RWPE1 (cell line): ENCODE data around the gene PRKAG3.

ENCODE experiments used
- CTCF ChIA-PET: fragments of 350-600 bp; sonication (Branson Sonifier 250); formaldehyde crosslinking; extraction: SDS; loops from one replicate; lab custom pipeline; 2021; lab: Yijun Ruan, JAX
- POLR2A ChIA-PET: fragments of 400-600 bp; formaldehyde crosslinking; extraction: SDS; loops from one replicate; lab custom pipeline; 2020; ENCODE audit warnings: antibody characterized with exemption; ENCODE audit not compliant: low non-redundant PET; lab: Yijun Ruan, JAX
- DNase-seq: peaks from one replicate; pipeline ENCODE4 v3.0.0; 2012; ENCODE audit warnings: low spot score
- H3K27ac ChIP-seq: fragments of 450-650 bp; 2 replicates; pipeline ENCODE4 v1.5.1; 2017
- CTCF ChIP-seq: fragments of 450-650 bp; conservative IDR thresholded peaks from 2 replicates; pipeline ENCODE4 v1.5.1; 2017; ENCODE audit warnings: low read depth, mild to moderate bottlenecking

Gene PRKAG3

GRCh38 chr2:218799990-218800389 is 31.6 kb downstream of the PRKAG3 start:
- POLR2A ChIA-PET = no interaction called here
- CTCF ChIA-PET = interaction anchor here (0.7 kb wide), 1 partner anchor 46 kb away, joined by 3 read pairs; no protein-coding TSS in a partner anchor
- DNase-seq = no peak
- TF ChIP-seq CTCF = no peak
- no peak overlapping the region for H3K27ac ChIP-seq

- CTCF ChIA-PET = no interaction called here
- TF ChIP-seq CTCF = no peak
- POLR2A ChIA-PET = no interaction called here
- DNase-seq = no peak
- no peak overlapping the region for H3K27ac ChIP-seq
Measured at GRCh38 chr2:218798767-218799504, 32.7 kb downstream of the PRKAG3 start.

- no peak for TF ChIP-seq CTCF
- ChIA-PET POLR2A (no interaction called here), CTCF (interaction anchor here (0.6 kb wide), 1 partner anchor 56 kb away, joined by 4 read pairs; no protein-coding TSS in a partner anchor)
- no peak overlapping the region for H3K27ac ChIP-seq
- no peak for DNase-seq
Measured at GRCh38 chr2:218796691-218797090, 34.9 kb downstream of the PRKAG3 start.

- DNase-seq = no peak
- POLR2A ChIA-PET = no interaction called here
- TF ChIP-seq CTCF = no peak
- CTCF ChIA-PET = no interaction called here
- H3K27ac ChIP-seq = no peak overlapping the region
Measured at GRCh38 chr2:218792433-218792832, 39.2 kb downstream of the PRKAG3 start.

- no peak for DNase-seq
- POLR2A ChIA-PET = no interaction called here
Measured at GRCh38 chr2:218788529-218789255, 42.9 kb downstream of the PRKAG3 start.

GRCh38 chr2:218786133-218786532 is 45.5 kb downstream of the PRKAG3 start:
- no peak for DNase-seq
- ChIA-PET POLR2A (no interaction called here), CTCF (interaction anchor here (0.6 kb wide), 1 partner anchor 23 kb away, joined by 3 read pairs; no protein-coding TSS in a partner anchor)
- TF ChIP-seq CTCF = no peak
- no peak overlapping the region for H3K27ac ChIP-seq

More at GRCh38 chr2:218788529-218789255, 42.9 kb downstream of the PRKAG3 start:
- H3K27ac ChIP-seq = no peak overlapping the region
- no peak for TF ChIP-seq CTCF
- CTCF ChIA-PET = interaction anchor here (0.6 kb wide), 1 partner anchor 29 kb away, joined by 3 read pairs; no protein-coding TSS in a partner anchor
